Activated CD4-positive, alpha-beta T cell treated with anti-CD3 and anti-CD28 coated beads for 36 hours (primary cell): ENCODE data around the gene AGBL1. TPM values are rescaled to one million over a fixed set of nuclear protein-coding genes. Genes with fewer than 3 reads are reported as not detected.

Experiments used
- ATAC-seq: fragments of 200-7000 bp; cut with Tn5 transposase; one replicate; pipeline ENCODE4 v1.10.0; 2021; ENCODE audit warnings: mild to moderate bottlenecking, moderate library complexity
- CTCF ChIA-PET: fragments of 350-600 bp; sonication (Branson Sonifier 250); formaldehyde crosslinking; loops from one replicate; lab custom pipeline; 2021; ENCODE audit warnings: antibody characterized with exemption; lab: Charles Lee
- POLR2A ChIA-PET: fragments of 350-600 bp; sonication (Branson Sonifier 250); formaldehyde crosslinking; loops from one replicate; lab custom pipeline; 2021; ENCODE audit warnings: antibody characterized with exemption, inconsistent platforms; lab: Charles Lee
- DNase-seq: peaks from one replicate; pipeline ENCODE4 v3.0.0-alpha.2; 2020
- H3K27ac Mint-ChIP-seq: one replicate; pipeline ENCODE4 v1.8.0; 2021; ENCODE audit warnings: mixed read lengths
- H3K27me3 Mint-ChIP-seq: one replicate; pipeline ENCODE4 v1.8.0; 2021; ENCODE audit warnings: mixed read lengths
- H3K36me3 Mint-ChIP-seq: one replicate; pipeline ENCODE4 v1.8.0; 2021; ENCODE audit warnings: low read depth, mixed read lengths
- H3K4me1 Mint-ChIP-seq: one replicate; pipeline ENCODE4 v1.8.0; 2021; ENCODE audit warnings: mixed read lengths
- H3K4me3 Mint-ChIP-seq: one replicate; pipeline ENCODE4 v1.8.0; 2021; ENCODE audit warnings: mild to moderate bottlenecking, moderate library complexity, mixed read lengths
- H3K9me3 Mint-ChIP-seq: one replicate; pipeline ENCODE4 v1.8.0; 2021; ENCODE audit warnings: low read depth, mixed read lengths
- intact Hi-C, 2 experiments: fragments of 100-400 bp; cut with DNase I in 1 of 2; cut with micrococcal nuclease in 1 of 2; formaldehyde crosslinking; loops; one replicate each; pipeline versions ENCODE4 v1.14.2 to v1.15.1; 2022 to 2024; cut with DNase I, micrococcal nuclease
- total RNA-seq, 2 experiments: library from RNA; stranded (reverse); gene quantifications; one replicate each; pipeline ENCODE4 v1.2.3, GENCODE V29; 2021

Gene AGBL1
- total RNA-seq, 2 experiments from 2014 or later: 0.04 to 0.05 TPM

GRCh38 chr15:86383611-86384010 is 303.9 kb downstream of the AGBL1 start:
- H3K9me3 Mint-ChIP-seq: no peaks in the 10 kb centered on the region
- no peak overlapping the region for H3K4me3 Mint-ChIP-seq
- H3K27ac Mint-ChIP-seq: no peak overlapping the region
- POLR2A ChIA-PET: no interaction called here
- peaks cover 17% of the 10 kb centered on the region for H3K27me3 Mint-ChIP-seq
- no peak for DNase-seq
- ATAC-seq: no peak
- no peaks in the 10 kb centered on the region for H3K4me1 Mint-ChIP-seq
- no peaks in the 10 kb centered on the region for H3K36me3 Mint-ChIP-seq
- intact Hi-C loops: no loop called here
- CTCF ChIA-PET: interaction anchor here (1.1 kb wide), 1 partner anchor 64 kb away, joined by 3 read pairs; no protein-coding TSS in a partner anchor

- no peak overlapping the region for H3K27ac Mint-ChIP-seq
- no peaks in the 10 kb centered on the region for H3K4me1 Mint-ChIP-seq
- no peak for ATAC-seq
- H3K36me3 Mint-ChIP-seq: no peaks in the 10 kb centered on the region
- H3K27me3 Mint-ChIP-seq: peaks cover 18% of the 10 kb centered on the region
- no peak for DNase-seq
- no peak overlapping the region for H3K4me3 Mint-ChIP-seq
- intact Hi-C loops: no loop called here
- POLR2A ChIA-PET: no interaction called here
- H3K9me3 Mint-ChIP-seq: no peaks in the 10 kb centered on the region
- CTCF ChIA-PET: interaction anchor here (1.1 kb wide), 1 partner anchor 64 kb away, joined by 3 read pairs; no protein-coding TSS in a partner anchor
Observed at GRCh38 chr15:86384186-86384585, 304.5 kb downstream of the AGBL1 start.

GRCh38 chr15:86392296-86392695 is 312.6 kb downstream of the AGBL1 start:
- Mint-ChIP-seq H3K27ac (no peak overlapping the region), H3K36me3 (no peaks in the 10 kb centered on the region), H3K9me3 (no peaks in the 10 kb centered on the region), H3K4me3 (no peak overlapping the region), H3K27me3 (peaks cover 10% of the 10 kb centered on the region), H3K4me1 (no peaks in the 10 kb centered on the region)
- ChIA-PET CTCF (no interaction called here), POLR2A (no interaction called here)
- DNase-seq: no peak
- ATAC-seq: no peak
- intact Hi-C loops: no loop called here

- H3K27ac Mint-ChIP-seq: no peak overlapping the region
- no peak for ATAC-seq
- no peak overlapping the region for H3K4me3 Mint-ChIP-seq
- ChIA-PET POLR2A (no interaction called here), CTCF (interaction anchor here (0.6 to 1.3 kb wide), 2 partner anchors 10 to 78 kb away, joined by 3 read pairs; no protein-coding TSS in a partner anchor)
- H3K9me3 Mint-ChIP-seq: no peaks in the 10 kb centered on the region
- H3K36me3 Mint-ChIP-seq: no peaks in the 10 kb centered on the region
- no peak for DNase-seq
- H3K27me3 Mint-ChIP-seq: peaks cover 9% of the 10 kb centered on the region
- no peaks in the 10 kb centered on the region for H3K4me1 Mint-ChIP-seq
- intact Hi-C loops: no loop called here
Observed at GRCh38 chr15:86392874-86393273, 313.2 kb downstream of the AGBL1 start.

GRCh38 chr15:86394866-86395265 is 315.2 kb downstream of the AGBL1 start:
- no peaks in the 10 kb centered on the region for H3K36me3 Mint-ChIP-seq
- no peak for ATAC-seq
- CTCF ChIA-PET: no interaction called here
- H3K4me3 Mint-ChIP-seq: no peak overlapping the region
- H3K27ac Mint-ChIP-seq: no peak overlapping the region
- H3K4me1 Mint-ChIP-seq: no peaks in the 10 kb centered on the region
- POLR2A ChIA-PET: no interaction called here
- H3K9me3 Mint-ChIP-seq: no peaks in the 10 kb centered on the region
- no peak for DNase-seq
- H3K27me3 Mint-ChIP-seq: peaks cover 4% of the 10 kb centered on the region
- intact Hi-C loops: no loop called here

- no peak for ATAC-seq
- intact Hi-C loops: no loop called here
- DNase-seq: no peak
- H3K27me3 Mint-ChIP-seq: no peaks in the 10 kb centered on the region
- ChIA-PET CTCF (no interaction called here), POLR2A (no interaction called here)
- H3K4me3 Mint-ChIP-seq: no peak overlapping the region
- H3K27ac Mint-ChIP-seq: no peak overlapping the region
- H3K36me3 Mint-ChIP-seq: no peaks in the 10 kb centered on the region
- H3K9me3 Mint-ChIP-seq: no peaks in the 10 kb centered on the region
- no peaks in the 10 kb centered on the region for H3K4me1 Mint-ChIP-seq
Observed at GRCh38 chr15:86399041-86399954, 319.6 kb downstream of the AGBL1 start.

GRCh38 chr15:86403221-86403620 is 323.6 kb downstream of the AGBL1 start:
- ChIA-PET CTCF (interaction anchor here (0.8 to 1.6 kb wide), 2 partner anchors 10 to 340 kb away, joined by 3 read pairs; no protein-coding TSS in a partner anchor), POLR2A (no interaction called here)
- Mint-ChIP-seq H3K4me3 (no peak overlapping the region), H3K4me1 (no peaks in the 10 kb centered on the region), H3K9me3 (no peaks in the 10 kb centered on the region), H3K27me3 (no peaks in the 10 kb centered on the region), H3K36me3 (no peaks in the 10 kb centered on the region), H3K27ac (no peak overlapping the region)
- ATAC-seq: no peak
- intact Hi-C loops: no loop called here
- DNase-seq: no peak

- POLR2A ChIA-PET: no interaction called here
- H3K27ac Mint-ChIP-seq: no peak overlapping the region
- no peaks in the 10 kb centered on the region for H3K4me1 Mint-ChIP-seq
- H3K4me3 Mint-ChIP-seq: no peak overlapping the region
- intact Hi-C loops: no loop called here
- no peaks in the 10 kb centered on the region for H3K36me3 Mint-ChIP-seq
- ATAC-seq (no peak), DNase-seq (no peak)
- CTCF ChIA-PET: no interaction called here
- H3K27me3 Mint-ChIP-seq: no peaks in the 10 kb centered on the region
- no peaks in the 10 kb centered on the region for H3K9me3 Mint-ChIP-seq
Observed at GRCh38 chr15:86403914-86404583, 324.4 kb downstream of the AGBL1 start.

- H3K4me1 Mint-ChIP-seq: no peaks in the 10 kb centered on the region
- DNase-seq: no peak
- ChIA-PET CTCF (interaction anchor here (0.5 to 0.6 kb wide), 2 partner anchors 185 to 285 kb away, joined by 3 to 5 read pairs; no protein-coding TSS in a partner anchor), POLR2A (no interaction called here)
- H3K27ac Mint-ChIP-seq: no peak overlapping the region
- peaks cover 3% of the 10 kb centered on the region for H3K27me3 Mint-ChIP-seq
- no peak for ATAC-seq
- H3K9me3 Mint-ChIP-seq: no peaks in the 10 kb centered on the region
- no peaks in the 10 kb centered on the region for H3K36me3 Mint-ChIP-seq
- intact Hi-C loops: no loop called here
- no peak overlapping the region for H3K4me3 Mint-ChIP-seq
Observed at GRCh38 chr15:86408261-86408660, 328.6 kb downstream of the AGBL1 start.

- Mint-ChIP-seq H3K9me3 (no peaks in the 10 kb centered on the region), H3K4me3 (no peak overlapping the region), H3K4me1 (no peaks in the 10 kb centered on the region), H3K36me3 (no peaks in the 10 kb centered on the region), H3K27ac (no peak overlapping the region), H3K27me3 (peaks cover 3% of the 10 kb centered on the region)
- intact Hi-C loops: no loop called here
- no peak for ATAC-seq
- POLR2A ChIA-PET: no interaction called here
- CTCF ChIA-PET: no interaction called here
- DNase-seq: no peak
Observed at GRCh38 chr15:86411916-86412315, 332.2 kb downstream of the AGBL1 start.

- Mint-ChIP-seq H3K36me3 (no peaks in the 10 kb centered on the region), H3K9me3 (no peaks in the 10 kb centered on the region), H3K4me1 (no peaks in the 10 kb centered on the region), H3K27ac (no peak overlapping the region), H3K27me3 (peaks cover 3% of the 10 kb centered on the region), H3K4me3 (no peak overlapping the region)
- intact Hi-C loops: no loop called here
- ChIA-PET CTCF (no interaction called here), POLR2A (no interaction called here)
- ATAC-seq: no peak
- DNase-seq: no peak
Observed at GRCh38 chr15:86413191-86413590, 333.5 kb downstream of the AGBL1 start.

- Mint-ChIP-seq H3K4me3 (no peak overlapping the region), H3K27ac (no peak overlapping the region), H3K36me3 (no peaks in the 10 kb centered on the region), H3K9me3 (peaks cover 14% of the 10 kb centered on the region), H3K4me1 (no peaks in the 10 kb centered on the region), H3K27me3 (no peaks in the 10 kb centered on the region)
- no peak for ATAC-seq
- DNase-seq: no peak
- ChIA-PET POLR2A (no interaction called here), CTCF (no interaction called here)
- intact Hi-C loops: no loop called here
Observed at GRCh38 chr15:86425746-86426145, 346.1 kb downstream of the AGBL1 start.
